PC-9 (cell line): Measurements from ENCODE around the gene PATL2. TPM values are rescaled to one million over a fixed set of nuclear protein-coding genes. Genes with fewer than 3 reads are reported as not detected.
A peak's percentile ranks its signal among the peaks of the same experiment; 100 is the strongest.

Experiments used
- BruUV-seq: library from RNA; stranded (reverse); fragments of 400-500 nt; replicated peaks from 2 replicates; lab custom pipeline; 2021; lab: Mats Ljungman, UMichigan
- CTCF ChIA-PET: fragments of 300-600 bp; sonication (Branson Sonifier 250); formaldehyde crosslinking; loops from one replicate; lab custom pipeline; 2022; ENCODE audit warnings: antibody characterized with exemption; lab: Charles Lee
- POLR2A ChIA-PET: fragments of 300-600 bp; sonication (Branson Sonifier 250); formaldehyde crosslinking; loops from one replicate; lab custom pipeline; 2022; ENCODE audit warnings: antibody characterized with exemption; ENCODE audit not compliant: unreplicated experiment; lab: Charles Lee
- DNase-seq, 2 experiments: peaks; one replicate each; pipeline versions ENCODE4 v3.0.0 to v3.0.0-alpha.2; 2015 to 2022; ENCODE audit warnings: mixed read lengths in 1 of 2
- H2AFZ ChIP-seq: fragments of 200-600 bp; sonication (generic); 2 replicates; pipeline ENCODE4 v1.8.1; 2017; ENCODE audit warnings: antibody characterized with exemption
- H3F3A ChIP-seq: fragments of 200-600 bp; sonication (generic); 2 replicates; pipeline ENCODE4 v1.8.1; 2017; ENCODE audit warnings: antibody characterized with exemption, mild to moderate bottlenecking, low read depth; ENCODE audit not compliant: insufficient read depth
- H3K27ac ChIP-seq: fragments of 200-600 bp; sonication (generic); 2 replicates; pipeline ENCODE4 v1.6.1; 2016; ENCODE audit warnings: mixed run types
- H3K27me3 ChIP-seq: fragments of 200-600 bp; sonication (generic); 2 replicates; pipeline ENCODE4 v1.6.1; 2016; ENCODE audit warnings: low read depth, mixed run types; ENCODE audit not compliant: insufficient read depth
- H3K36me3 ChIP-seq: fragments of 200-600 bp; sonication (generic); 2 replicates; pipeline ENCODE4 v1.6.1; 2016; ENCODE audit warnings: low read depth, mixed run types
- H3K4me1 ChIP-seq: fragments of 200-600 bp; sonication (generic); replicated peaks from 2 replicates; pipeline ENCODE4 v1.6.1; 2016; ENCODE audit warnings: mixed run types; ENCODE audit not compliant: insufficient read depth
- H3K4me2 ChIP-seq: fragments of 200-600 bp; sonication (generic); 2 replicates; pipeline ENCODE4 v1.6.1; 2017; ENCODE audit warnings: mixed run types
- H3K4me3 ChIP-seq: fragments of 200-600 bp; sonication (generic); 2 replicates; pipeline ENCODE4 v1.6.1; 2016; ENCODE audit warnings: mixed run types
- H3K79me2 ChIP-seq: fragments of 200-600 bp; sonication (generic); 2 replicates; pipeline ENCODE4 v1.6.1; 2017; ENCODE audit warnings: low read depth, mixed run types
- H3K9me2 ChIP-seq: fragments of 200-600 bp; sonication (generic); 2 replicates; pipeline ENCODE4 v1.8.1; 2017; ENCODE audit warnings: mild to moderate bottlenecking; ENCODE audit not compliant: insufficient read depth
- H3K9me3 ChIP-seq: fragments of 200-600 bp; sonication (generic); 2 replicates; pipeline ENCODE4 v1.8.1; 2016; ENCODE audit warnings: low read depth; ENCODE audit not compliant: insufficient read depth
- H4K20me1 ChIP-seq: fragments of 200-600 bp; sonication (generic); 2 replicates; pipeline ENCODE4 v1.8.1; 2017; ENCODE audit not compliant: insufficient read depth
- CTCF ChIP-seq: fragments of 200-600 bp; sonication (generic); conservative IDR thresholded peaks from 2 replicates; pipeline ENCODE4 v1.6.1; 2017; ENCODE audit warnings: mixed run types, antibody characterized with exemption, mild to moderate bottlenecking, moderate library complexity
- EZH2 ChIP-seq: fragments of 200-600 bp; sonication (generic); IDR thresholded peaks from 2 replicates; pipeline ENCODE4 v1.8.0; 2017; ENCODE audit warnings: antibody characterized with exemption, low read depth
- intact Hi-C: fragments of 100-400 bp; cut with micrococcal nuclease; formaldehyde crosslinking; loops from one replicate; pipeline ENCODE4 v1.10.0; 2022; ENCODE audit not compliant: unreplicated experiment
- total RNA-seq: library from RNA; stranded (reverse); gene quantifications from 2 replicates; pipeline ENCODE4 v1.2.3, GENCODE V29; 2021

Gene PATL2
- total RNA-seq, 1 experiment from 2014 or later: 0.61 TPM

GRCh38 chr15:44663410-44664308 is 47.5 kb downstream of the PATL2 start, which contains the start of gene SPG11:
TSS of gene SPG11 (minus strand) at chr15:44663662. CDS start at chr15:44663647, 15 bp downstream.
- DNase-seq: peak; percentile 87 to 96
- intact Hi-C loops: loop anchor here (1.0 to 5.0 kb wide), 4 partner anchors 48 to 174 kb away; partner anchors contain the start of genes B2M and PATL2
- Histone ChIP-seq H3K9me3 (no peaks in the 10 kb centered on the region), H3F3A (no peaks in the 10 kb centered on the region), H3K27ac (peak within 1 kb of the TSS; percentile 78), H3K4me3 (peak within 1 kb of the TSS; percentile 75), H3K36me3 (peaks cover 4% of the 10 kb centered on the region; the same call in 1 of the 2 replicates), H3K79me2 (peaks cover 20% of the 10 kb centered on the region), H3K4me1 (peaks cover 13% of the 10 kb centered on the region), H3K4me2 (peak within 1 kb of the TSS; percentile 91), H3K27me3 (no peaks in the 10 kb centered on the region), H3K9me2 (no peaks in the 10 kb centered on the region), H4K20me1 (no peaks in the 10 kb centered on the region), H2AFZ (peak within 1 kb of the TSS; percentile 91)
- TF ChIP-seq EZH2 (no peak), CTCF (peak; percentile 80)
- TSS peak; percentile 62 for BruUV-seq
- POLR2A ChIA-PET: interaction anchor here (0.6 to 0.9 kb wide), 5 partner anchors 15 to 655 kb away, joined by 3 to 7 read pairs (median 5); partner anchors contain the start of genes B2M and PATL2
- CTCF ChIA-PET: interaction anchor here (0.6 to 1.6 kb wide), 14 partner anchors 28 to 296 kb away, joined by 3 to 14 read pairs (median 4); partner anchors contain the start of genes B2M, PATL2 and TRIM69

DNA sequence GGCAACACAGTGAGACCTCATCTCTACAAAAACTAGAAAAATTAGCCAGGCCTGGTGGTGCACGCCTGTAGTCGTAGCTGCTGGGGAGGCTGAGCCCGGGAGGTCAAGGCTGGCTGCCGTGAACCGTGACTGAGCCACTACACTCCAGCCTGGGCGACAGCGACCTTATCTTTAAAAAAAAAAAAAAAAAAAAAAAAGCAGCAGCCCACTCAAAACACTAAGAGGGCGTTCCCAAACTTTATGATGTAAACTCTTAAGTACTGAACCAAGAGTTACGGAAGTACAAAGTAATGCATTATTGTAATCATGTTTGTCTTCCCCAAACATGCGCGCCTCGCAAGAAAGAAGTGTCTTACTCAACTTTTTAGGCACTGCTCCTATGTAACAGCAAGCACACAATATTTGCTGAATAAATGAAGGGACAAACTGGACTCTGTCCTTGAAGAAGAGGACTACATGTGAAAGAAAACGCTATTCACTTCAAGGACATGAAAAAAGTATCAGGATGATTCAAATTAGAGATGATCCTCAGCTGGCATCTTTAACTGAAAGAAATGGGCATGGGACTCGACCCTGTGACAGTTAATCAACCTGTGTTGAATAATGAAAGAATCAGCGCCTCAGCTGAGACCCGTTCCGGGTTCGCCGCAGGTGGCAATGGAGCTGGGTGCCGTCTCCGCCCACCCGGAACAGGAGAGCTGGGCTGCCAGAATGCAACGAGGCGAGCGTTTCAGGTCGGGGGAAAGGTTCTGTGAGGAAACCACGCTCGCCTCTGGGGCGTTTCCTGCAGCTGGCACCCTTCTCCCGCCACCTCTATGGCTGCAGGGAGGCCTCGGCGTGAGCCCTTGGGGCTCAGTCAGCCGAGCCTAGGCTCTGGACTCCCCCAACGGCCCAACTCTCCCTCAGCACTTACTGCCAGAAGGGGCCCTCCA is 48.4 kb downstream of the PATL2 start:
- Histone ChIP-seq H3K4me3 (peak overlapping the region; percentile 75), H3K9me2 (no peaks in the 10 kb centered on the region), H2AFZ (peak overlapping the region; percentile 91), H3K9me3 (no peaks in the 10 kb centered on the region), H3K27me3 (no peaks in the 10 kb centered on the region), H3K4me1 (peaks cover 13% of the 10 kb centered on the region), H3K27ac (peak overlapping the region; percentile 78), H4K20me1 (no peaks in the 10 kb centered on the region), H3K36me3 (peaks cover 4% of the 10 kb centered on the region; the same call in 1 of the 2 replicates), H3K79me2 (peaks cover 20% of the 10 kb centered on the region), H3F3A (no peaks in the 10 kb centered on the region), H3K4me2 (peak overlapping the region; percentile 91)
- ChIA-PET CTCF (interaction anchor here (0.6 to 1.6 kb wide), 14 partner anchors 28 to 103 kb away, joined by 3 to 26 read pairs (median 5); partner anchors contain the start of genes B2M, PATL2 and TRIM69), POLR2A (interaction anchor here (0.5 to 0.9 kb wide), 5 partner anchors 15 to 654 kb away, joined by 3 to 7 read pairs (median 4); partner anchors contain the start of genes B2M and PATL2)
- intact Hi-C loops: loop anchor here (1.0 to 5.0 kb wide), 4 partner anchors 49 to 175 kb away; partner anchors contain the start of genes B2M and PATL2
- no peak for TF ChIP-seq EZH2
- no peak for TF ChIP-seq CTCF
- TSS peak; percentile 81 for BruUV-seq
- peak; percentile 65 to 70 for DNase-seq
